ENCODE results near the gene ZMYND8. TPM values are rescaled to one million over a fixed set of nuclear protein-coding genes. Genes with fewer than 3 reads are reported as not detected.

Gene ZMYND8
- total and polyA plus RNA-seq, 2 of the 4 experiments (the other 2 are of a cell fraction), result 24.0 to 28.2 TPM

DNA sequence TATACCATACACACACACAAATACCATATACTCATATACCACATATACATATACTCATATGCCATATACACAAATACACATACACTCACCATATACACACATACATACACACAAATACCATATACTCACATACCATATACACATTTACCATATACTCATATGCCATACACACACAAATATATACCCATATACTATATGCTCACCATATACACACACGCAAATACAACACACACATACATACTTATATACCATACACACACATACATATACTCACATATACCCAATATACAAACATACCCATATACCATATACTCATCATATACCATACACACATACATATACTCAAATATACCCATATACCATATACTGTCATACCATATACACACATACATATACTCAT, 99.2 kb downstream of the ZMYND8 start:
- Histone ChIP-seq H4K20me1 (ENCODE audit: insufficient read depth, low read length) (peaks cover 8% of the 10 kb centered on the region; the same call in 1 of the 2 replicates), H3K18ac (ENCODE audit: low read depth, low read length) (no peak overlapping the region; the same call in 1 of the 2 replicates), H2BK120ac (ENCODE audit: low read depth, low read length) (no peak overlapping the region), H3K27me3 (ENCODE audit: control insufficient read depth, insufficient read depth, low read length) (no peaks in the 10 kb centered on the region), H4K8ac (ENCODE audit: low read depth in 2 of 2, low read length in 2 of 2) (no peak overlapping the region), H2BK15ac (ENCODE audit: low read depth, low read length) (no peak overlapping the region), H3K56ac (ENCODE audit: extremely low read depth, insufficient read depth, low read length) (no peak overlapping the region), H3K79me1 (ENCODE audit: low read depth in 1 of 2, low read length in 2 of 2) (peaks cover 31 to 67% of the 10 kb centered on the region in 2 experiments), H3K4me1 (ENCODE audit: control insufficient read depth, insufficient read depth, low read length) (peaks cover 16% of the 10 kb centered on the region), H3K36me3 (ENCODE audit: control insufficient read depth, insufficient read depth, low read length) (peaks cover 20% of the 10 kb centered on the region), H2BK5ac (ENCODE audit: low read depth, low read length, poor library complexity, severe bottlenecking) (peak overlapping the region; percentile 71), H2AK9ac (replicated peaks; ENCODE audit: low read depth, low read length, poor library complexity) (no peak overlapping the region), H2BK20ac (ENCODE audit: low read depth, low read length) (0 out of 2 replicates have a peak overlapping the region, but pooled peaks have one; percentile 69), H3K4me3 (ENCODE audit: insufficient read depth, low read depth, low read length) (no peak overlapping the region), H3K4ac (ENCODE audit: low read depth, low read length) (no peak overlapping the region), H3K27ac (ENCODE audit: insufficient read depth, low read length) (peak overlapping the region; percentile 78; the same call in 1 of the 2 replicates), H2AK5ac (ENCODE audit: low read depth, low read length) (no peak overlapping the region), H2AFZ (replicated peaks; ENCODE audit: low read length, poor library complexity) (no peak overlapping the region), H4K91ac (ENCODE audit: insufficient read depth, low read depth, low read length) (no peak overlapping the region), H3K9me1 (ENCODE audit: insufficient read depth, low read length) (peaks cover 21% of the 10 kb centered on the region), H4K5ac (ENCODE audit: low read depth, low read length) (no peak overlapping the region), H3K9me3 (ENCODE audit: control insufficient read depth, insufficient read depth, low read length) (no peaks in the 10 kb centered on the region), H3K9ac (ENCODE audit: low read depth, low read length) (peak overlapping the region; percentile 72; the same call in 1 of the 2 replicates), H3K23ac (ENCODE audit: low read depth, low read length) (no peak overlapping the region), H3K14ac (replicated peaks; ENCODE audit: low read depth, low read length) (no peak overlapping the region), H3K4me2 (ENCODE audit: low read depth, low read length) (peak overlapping the region; percentile 69)
- in situ Hi-C loops (cut with MboI; ENCODE audit: low sequenced_read_pairs) (no loop called here), intact Hi-C loops (cut with micrococcal nuclease) (no loop called here), dilution Hi-C loops (cut with HindIII; ENCODE audit: low sequenced_read_pairs, unreplicated experiment) (loop anchor here (25.0 kb wide), 1 partner anchor 130 kb away; no protein-coding TSS in a partner anchor)
- CTCF ChIA-PET, result interaction anchor here (1.3 kb wide), 1 partner anchor 17 kb away, joined by 3 read pairs; no protein-coding TSS in a partner anchor
- 100% methylated on average over 1 of the region's 1 CpG for WGBS, 2 experiments (ENCODE audit: extremely low coverage in 2 of 2, insufficient read length in 1 of 2)
- POLR2A ChIA-PET (ENCODE audit: unreplicated experiment), result no interaction called here
- ATAC-seq (ENCODE audit: low read depth) (no peak), DNase-seq (no peak)
- no TSS peak for BruUV-seq (replicated peaks)
- TF ChIP-seq CEBPB (IDR thresholded peaks at IDR 0.05; ENCODE audit: low read depth, low read length) (no peak), MXI1 (IDR thresholded peaks at IDR 0.05; ENCODE audit: borderline replicate concordance, low read depth, low read length) (no peak), RCOR1 (IDR thresholded peaks at IDR 0.05; ENCODE audit: insufficient replicate concordance, low read length) (no peak), RAD21 (IDR thresholded peaks at IDR 0.05; ENCODE audit: low read length) (no peak), CHD1 (IDR thresholded peaks at IDR 0.05; ENCODE audit: low read depth, low read length) (no peak), SMC3 (IDR thresholded peaks at IDR 0.05; ENCODE audit: low read depth, low read length) (no peak), BHLHE40 (IDR thresholded peaks at IDR 0.05; ENCODE audit: low read depth, low read length) (no peak), FOS (IDR thresholded peaks at IDR 0.05; ENCODE audit: low read depth, low read length) (no peak), MAFK (IDR thresholded peaks at IDR 0.05; ENCODE audit: low read depth, low read length) (no peak), NFE2L2 (IDR thresholded peaks at IDR 0.05; ENCODE audit: low read depth, low read length) (no peak), POLR2A (IDR thresholded peaks at IDR 0.05; ENCODE audit: low read depth, low read length) (no peak), MAZ (IDR thresholded peaks at IDR 0.05; ENCODE audit: borderline replicate concordance, low read depth, low read length) (no peak)
- TF ChIP-seq, protein P1, sequence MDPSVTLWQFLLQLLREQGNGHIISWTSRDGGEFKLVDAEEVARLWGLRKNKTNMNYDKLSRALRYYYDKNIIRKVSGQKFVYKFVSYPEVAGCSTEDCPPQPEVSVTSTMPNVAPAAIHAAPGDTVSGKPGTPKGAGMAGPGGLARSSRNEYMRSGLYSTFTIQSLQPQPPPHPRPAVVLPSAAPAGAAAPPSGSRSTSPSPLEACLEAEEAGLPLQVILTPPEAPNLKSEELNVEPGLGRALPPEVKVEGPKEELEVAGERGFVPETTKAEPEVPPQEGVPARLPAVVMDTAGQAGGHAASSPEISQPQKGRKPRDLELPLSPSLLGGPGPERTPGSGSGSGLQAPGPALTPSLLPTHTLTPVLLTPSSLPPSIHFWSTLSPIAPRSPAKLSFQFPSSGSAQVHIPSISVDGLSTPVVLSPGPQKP (IDR thresholded peaks at IDR 0.05; ENCODE audit: borderline replicate concordance, low read depth, low read length), result no peak
- TF ChIP-seq, protein P2, sequence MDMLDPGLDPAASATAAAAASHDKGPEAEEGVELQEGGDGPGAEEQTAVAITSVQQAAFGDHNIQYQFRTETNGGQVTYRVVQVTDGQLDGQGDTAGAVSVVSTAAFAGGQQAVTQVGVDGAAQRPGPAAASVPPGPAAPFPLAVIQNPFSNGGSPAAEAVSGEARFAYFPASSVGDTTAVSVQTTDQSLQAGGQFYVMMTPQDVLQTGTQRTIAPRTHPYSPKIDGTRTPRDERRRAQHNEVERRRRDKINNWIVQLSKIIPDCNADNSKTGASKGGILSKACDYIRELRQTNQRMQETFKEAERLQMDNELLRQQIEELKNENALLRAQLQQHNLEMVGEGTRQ (IDR thresholded peaks at IDR 0.05; ENCODE audit: low read depth, low read length), result no peak
- TF ChIP-seq, protein P3, sequence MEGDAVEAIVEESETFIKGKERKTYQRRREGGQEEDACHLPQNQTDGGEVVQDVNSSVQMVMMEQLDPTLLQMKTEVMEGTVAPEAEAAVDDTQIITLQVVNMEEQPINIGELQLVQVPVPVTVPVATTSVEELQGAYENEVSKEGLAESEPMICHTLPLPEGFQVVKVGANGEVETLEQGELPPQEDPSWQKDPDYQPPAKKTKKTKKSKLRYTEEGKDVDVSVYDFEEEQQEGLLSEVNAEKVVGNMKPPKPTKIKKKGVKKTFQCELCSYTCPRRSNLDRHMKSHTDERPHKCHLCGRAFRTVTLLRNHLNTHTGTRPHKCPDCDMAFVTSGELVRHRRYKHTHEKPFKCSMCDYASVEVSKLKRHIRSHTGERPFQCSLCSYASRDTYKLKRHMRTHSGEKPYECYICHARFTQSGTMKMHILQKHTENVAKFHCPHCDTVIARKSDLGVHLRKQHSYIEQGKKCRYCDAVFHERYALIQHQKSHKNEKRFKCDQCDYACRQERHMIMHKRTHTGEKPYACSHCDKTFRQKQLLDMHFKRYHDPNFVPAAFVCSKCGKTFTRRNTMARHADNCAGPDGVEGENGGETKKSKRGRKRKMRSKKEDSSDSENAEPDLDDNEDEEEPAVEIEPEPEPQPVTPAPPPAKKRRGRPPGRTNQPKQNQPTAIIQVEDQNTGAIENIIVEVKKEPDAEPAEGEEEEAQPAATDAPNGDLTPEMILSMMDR (conservative IDR thresholded peaks at IDR 0.05; ENCODE audit: low read depth, low read length), result no peak

All from IMR-90 (cell line).